Measurements from ENCODE around the gene DKKL1.

- TF ChIP-seq CTCF (conservative IDR thresholded peaks at IDR 0.05; ENCODE audit: low read length), result no peak
- no peak for TF ChIP-seq EZH2phosphoT487 (IDR thresholded peaks at IDR 0.05; ENCODE audit: borderline replicate concordance, low read depth, low read length)
These were observed 7.7 kb upstream of the DKKL1 start for GRCh38 chr19:49355909-49356353.
